ENCODE results near the gene STARD4.

Gene STARD4, protein sequence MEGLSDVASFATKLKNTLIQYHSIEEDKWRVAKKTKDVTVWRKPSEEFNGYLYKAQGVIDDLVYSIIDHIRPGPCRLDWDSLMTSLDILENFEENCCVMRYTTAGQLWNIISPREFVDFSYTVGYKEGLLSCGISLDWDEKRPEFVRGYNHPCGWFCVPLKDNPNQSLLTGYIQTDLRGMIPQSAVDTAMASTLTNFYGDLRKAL

DNA sequence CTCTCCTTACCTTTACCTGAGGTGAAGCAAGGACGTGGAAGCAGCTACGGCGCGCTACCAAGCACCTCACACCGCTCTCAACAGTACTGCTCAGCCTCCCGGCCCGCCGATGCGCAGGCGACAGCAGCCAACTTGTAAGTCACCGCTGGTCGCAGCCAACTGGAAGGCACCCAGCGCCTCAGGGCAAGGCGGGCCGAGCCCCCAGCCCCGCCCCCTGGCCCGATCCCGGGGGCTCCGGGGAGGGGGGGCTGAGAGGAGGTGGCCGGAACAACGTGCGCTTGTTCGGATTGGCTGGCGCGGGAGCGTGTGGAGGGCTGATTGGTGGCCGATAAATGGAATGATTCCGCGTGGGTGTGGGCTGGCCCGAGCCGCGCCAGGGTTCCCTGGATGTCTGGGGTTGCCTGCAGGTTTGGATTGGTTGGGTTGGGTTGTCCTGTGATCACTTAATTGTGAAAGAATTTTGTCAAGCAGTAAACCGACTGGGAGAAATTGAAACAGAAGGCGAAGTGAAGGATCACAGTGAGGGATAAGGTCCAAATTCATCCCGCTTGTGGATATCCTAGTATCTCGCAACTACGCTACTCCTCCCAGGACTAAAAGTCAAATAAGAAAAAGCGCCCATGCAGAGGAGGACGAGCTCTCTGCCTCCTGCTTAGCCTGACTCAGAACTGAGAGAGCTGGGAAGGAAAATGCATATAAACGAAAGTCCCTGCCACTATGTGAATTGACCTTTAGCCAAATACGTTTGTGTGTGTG lies at the start of gene STARD4:
TSS of gene STARD4 (minus strand) at position 161 of the 756 bp plus-strand sequence. CDS start 5,102 bp downstream, outside the sequence.
- DNase-seq = peak; percentile 83

DNA sequence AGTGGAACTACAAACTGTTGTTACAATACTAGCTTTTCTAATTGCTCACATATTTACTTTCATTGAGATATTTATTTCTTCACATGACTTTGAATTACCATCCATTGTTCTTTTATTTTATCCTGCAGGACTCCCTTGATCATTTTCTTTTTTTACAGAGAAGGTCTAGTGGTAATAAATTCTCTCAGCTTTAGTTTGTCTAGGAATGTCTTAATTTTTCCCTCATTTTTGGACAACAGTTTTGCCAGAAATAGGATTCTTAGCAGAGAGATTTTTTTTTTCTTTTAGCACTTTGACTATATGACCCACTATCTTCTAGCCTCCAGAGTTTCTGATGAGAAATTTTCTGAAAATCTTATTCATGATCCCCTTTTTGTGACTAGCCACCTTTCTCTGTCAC lies 47.3 kb upstream of the STARD4 start:
- DNase-seq = no peak

DNA sequence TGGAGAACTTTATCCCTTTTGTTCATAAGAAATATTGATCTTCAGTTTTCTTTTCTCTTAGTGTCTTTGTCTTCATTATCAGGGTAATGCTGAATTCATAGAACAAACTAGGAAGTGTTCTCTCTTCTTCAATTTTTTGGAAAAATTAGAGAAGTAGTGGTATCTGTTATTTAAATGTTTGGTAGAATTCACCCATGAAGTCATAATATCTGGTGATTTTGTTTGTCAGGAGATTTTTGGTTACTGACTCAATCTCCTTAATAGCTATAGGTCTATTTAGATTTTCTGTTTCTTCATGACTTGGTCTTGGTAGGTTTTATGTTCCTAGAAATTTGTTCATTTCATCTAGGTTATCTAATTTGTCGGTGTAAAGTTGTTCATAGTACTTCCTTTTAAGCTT lies 45.4 kb upstream of the STARD4 start:
- no peak for DNase-seq

DNA sequence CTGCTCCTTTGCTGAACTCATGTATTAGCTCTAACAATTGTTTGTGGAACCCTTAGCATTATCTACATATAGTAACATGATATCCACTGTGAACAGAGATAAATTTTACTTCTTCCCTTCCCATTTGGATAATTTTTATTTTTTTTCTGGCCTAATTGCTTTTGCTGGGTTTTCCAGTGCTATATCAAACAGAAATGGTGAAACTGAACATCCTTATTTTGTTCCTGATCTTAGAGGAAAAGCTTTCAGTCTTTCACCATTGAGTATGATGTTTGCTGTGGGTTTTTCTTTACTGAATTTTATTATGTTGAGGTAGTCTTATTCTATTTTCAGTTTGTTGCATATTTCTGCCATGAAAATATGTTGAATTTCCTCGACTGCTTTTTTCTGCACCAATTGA lies 44.8 kb upstream of the STARD4 start:
- DNase-seq = no peak

DNA sequence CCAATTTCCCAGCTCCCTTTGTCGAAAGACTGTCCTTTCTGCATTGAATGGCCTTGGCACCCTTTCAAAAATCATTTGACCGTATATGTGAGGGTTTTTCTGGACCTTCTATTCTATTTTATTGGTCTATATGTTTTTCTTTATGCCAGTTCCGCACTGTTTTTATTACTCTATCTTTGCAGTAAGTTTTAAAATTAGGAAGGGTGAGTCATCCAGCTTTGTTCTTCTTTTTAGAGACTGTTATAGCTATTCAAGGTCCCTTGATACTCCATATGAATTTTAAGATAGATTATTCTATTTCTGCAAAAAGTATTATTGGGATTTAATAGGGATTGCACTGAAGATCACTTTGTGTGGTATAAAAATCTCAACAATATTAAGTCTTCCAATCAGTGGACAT lies 44.2 kb upstream of the STARD4 start:
- DNase-seq = no peak

DNA sequence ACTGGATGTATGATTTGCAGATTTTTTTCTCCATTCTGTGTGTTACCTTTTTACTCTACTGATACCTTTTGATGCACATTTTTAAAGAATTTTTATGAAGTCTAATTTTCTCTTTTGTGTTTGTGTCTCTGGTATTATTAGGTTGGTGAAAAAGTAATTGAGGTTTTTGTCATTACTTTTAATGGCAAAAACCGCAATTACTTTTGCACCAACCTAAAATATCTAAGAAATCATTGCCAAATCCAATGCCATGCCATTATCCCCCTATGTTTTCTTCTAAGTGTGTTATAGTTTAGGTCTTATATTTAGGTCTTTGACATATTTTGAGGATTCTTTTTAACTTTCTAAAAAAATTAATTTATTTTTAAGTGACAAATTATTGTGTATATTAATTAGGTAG lies 43.4 kb upstream of the STARD4 start:
- DNase-seq = no peak

DNA sequence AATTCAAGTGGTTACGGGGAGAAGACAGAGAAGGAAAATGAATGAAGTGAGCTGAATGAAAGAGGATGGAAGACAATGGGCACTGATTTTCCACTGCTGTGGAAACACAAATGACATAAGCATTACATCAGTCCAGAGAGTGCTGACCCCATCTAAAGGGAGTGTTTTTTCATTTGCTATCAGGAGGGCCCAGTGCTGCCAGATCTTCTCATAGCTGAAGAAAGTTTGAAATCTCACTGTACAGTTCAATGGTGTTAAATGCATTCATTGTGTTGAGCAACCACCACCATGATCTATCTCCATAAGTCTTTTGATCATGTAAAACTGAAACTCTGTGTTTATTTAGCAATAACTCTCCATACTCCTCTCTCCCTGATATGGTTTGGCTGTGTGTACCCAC lies 41.5 kb upstream of the STARD4 start:
- DNase-seq = no peak

DNA sequence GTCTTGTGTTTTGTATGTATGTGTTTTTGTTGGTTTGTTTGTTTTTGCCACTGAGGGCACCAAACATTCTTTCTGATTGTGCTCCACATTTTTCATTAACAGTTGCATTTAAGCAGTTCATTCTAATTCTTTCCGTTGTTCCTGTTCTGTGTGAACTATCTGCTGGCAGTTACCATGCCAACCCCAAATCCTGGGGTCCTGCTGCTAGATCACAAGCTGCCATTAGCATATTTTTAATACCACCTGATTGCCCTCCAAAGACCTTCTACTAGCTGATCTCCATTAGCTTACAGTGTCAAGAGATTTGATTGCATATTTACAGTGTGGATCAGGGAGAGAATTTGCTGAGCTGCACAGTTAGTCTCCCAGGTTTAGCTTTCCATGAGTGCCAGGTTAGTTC lies 40.6 kb upstream of the STARD4 start:
- DNase-seq = no peak

DNA sequence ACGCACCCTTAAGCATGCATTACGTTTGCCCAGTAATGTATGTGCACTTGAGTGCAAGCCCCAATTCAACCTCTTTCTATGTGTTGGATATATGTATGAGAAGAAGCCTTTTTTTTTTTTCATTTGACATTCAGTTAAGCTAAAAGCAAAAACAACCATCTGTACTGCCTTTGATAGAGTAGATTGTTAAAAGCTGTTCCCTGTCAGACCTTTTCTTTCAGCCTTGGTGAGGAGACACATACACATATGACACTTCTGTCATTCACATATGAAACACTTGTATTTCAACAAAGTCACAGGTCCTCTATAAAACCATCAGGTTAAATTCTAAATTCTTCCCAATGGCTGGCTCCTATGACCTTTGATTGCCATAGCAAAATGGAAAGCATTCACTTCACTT lies 40.2 kb upstream of the STARD4 start:
- DNase-seq = no peak

DNA sequence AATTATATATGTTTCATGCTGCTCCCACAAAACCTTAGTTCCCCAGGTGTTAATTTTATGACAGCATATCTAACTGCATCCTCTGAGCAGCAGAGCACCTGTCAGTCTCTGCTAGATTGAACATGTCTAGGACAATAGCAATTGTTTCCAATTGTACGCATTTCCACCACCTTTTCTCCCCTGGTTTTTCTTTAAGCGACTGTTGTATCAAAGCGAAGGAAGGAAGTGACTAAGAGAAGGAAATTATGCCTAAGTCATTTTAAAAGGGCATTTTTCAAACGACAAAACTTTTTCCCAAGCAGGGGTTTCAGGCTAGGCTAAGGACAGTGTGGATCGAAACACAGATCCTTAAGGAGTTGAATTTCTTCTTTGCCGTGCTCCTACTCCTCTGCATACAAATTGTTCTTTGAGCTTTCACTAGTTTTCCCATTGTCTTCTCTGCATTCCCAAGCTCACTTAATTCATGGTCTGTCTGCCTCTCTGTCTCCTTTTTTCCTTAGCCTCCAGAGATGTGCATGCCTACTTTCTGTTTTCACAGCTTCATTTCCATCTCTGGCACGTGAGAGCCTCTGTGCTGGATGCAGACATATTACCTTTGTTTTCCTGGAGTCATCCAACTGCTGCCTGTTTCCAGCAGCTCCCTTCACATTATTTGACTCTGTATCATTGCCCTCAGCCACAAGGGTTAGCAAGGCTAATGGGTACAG lies 39.4 kb upstream of the STARD4 start:
- no peak for DNase-seq

DNA sequence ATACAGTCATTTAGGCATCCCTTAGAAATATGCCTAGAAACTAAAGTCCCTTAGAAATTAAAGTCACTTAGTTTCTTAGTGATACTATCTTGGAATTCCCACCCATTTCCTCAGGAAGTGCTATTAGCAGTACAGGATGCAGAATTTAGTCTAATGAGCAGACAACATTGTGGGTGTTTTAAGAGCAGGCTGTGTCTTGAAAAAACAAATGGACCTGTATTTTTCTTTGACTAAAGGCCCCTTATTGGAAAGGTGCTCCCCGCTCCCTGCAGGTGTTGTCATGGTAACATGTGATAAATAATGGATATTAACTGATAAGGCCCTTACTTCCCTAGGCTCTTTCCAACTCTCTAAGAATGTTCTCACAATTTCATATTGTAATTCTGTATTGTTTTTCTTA lies 38.8 kb upstream of the STARD4 start:
- no peak for DNase-seq

DNA sequence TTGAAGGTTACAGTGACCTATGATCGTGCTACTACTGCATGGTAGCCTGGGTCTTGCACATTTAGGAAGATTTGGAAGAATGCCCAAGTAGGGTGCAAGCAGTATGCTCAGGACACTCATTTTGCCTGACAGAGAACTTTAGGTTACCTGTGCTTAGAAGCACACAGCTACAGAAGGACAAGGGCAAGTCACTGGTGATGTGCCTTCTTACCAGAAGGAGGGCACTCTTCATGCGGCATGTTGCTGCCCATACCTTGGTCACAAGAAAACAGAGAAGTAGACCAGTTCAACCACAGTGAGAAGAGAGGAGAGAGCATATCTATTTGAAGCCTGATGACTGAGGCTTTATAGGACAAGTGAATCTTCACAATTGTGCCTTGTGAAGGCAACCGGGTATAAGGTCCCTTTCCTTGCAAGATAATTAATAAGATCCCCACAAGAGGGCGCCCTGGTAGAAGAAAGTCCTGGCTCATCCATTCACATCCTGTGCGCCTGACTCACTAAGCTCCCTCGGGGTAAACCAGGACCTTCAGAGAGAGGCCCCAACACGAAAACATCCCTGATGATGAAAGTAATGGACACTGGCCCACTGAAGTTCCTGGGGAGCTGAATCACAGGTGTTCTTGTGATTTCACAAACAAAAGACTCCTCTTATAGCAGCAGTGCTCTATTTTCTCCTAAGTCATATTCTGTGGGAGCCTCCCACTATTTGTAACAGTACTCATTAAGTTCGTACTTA lies 38.1 kb upstream of the STARD4 start:
- peak; percentile 41 for DNase-seq

DNA sequence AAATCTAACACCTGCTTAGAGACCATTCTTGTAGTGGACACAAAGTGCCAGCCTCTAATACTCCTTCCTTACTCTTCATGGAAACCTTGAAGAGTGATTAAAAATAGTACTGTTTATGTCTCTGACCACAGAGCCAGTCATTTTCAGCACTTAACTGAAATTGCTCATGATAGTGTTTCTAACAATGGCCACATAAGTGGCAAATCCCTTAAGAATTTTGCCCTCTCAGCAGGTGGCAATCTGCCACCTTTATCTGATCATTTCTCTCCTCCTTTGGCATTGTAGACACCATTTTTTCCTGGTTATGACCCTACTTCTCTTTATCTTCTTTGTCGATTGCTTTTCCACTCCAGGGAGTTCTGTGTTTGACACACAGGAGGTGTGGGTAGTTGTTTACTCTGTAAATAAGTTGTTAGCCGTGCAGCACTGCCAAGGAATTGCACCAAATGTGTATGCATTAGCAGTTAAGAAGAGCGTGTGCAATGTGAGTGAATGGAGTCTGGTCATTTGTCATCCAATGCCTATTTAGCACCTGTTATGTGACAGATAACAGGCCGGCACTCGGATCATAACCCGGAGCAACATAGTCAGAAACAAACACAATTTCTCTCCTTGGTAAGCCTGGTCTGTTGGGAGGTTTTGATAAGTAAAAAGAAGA lies 36.8 kb upstream of the STARD4 start:
- DNase-seq = no peak

DNA sequence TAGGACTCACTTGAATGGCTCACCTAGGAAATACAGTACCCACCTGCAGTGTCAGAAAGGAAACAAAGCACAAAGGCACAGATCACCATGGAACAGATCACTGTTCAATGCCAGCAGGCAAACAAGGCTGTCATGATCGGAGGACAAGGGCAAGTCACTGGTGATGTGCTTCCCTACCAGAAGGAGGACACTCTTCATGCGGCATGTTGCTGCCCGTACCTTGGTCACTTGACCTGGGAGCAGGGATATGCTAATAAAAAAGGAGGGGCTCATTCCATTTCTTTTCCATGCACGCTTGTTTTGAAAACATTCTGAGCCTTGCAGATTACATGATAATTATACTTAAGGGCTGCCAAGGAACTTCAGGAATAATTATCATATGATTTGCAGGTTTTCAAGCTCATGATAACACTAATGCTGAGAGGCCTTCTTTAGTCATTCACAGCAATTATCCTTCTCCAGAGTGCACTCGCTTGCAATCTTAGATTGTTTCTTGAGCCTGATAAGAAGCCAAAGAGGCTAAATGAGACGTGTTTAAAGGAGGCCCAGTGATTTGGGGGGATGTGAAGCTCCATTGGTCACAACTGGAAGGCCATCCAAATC lies 36.1 kb upstream of the STARD4 start:
- no peak for DNase-seq

DNA sequence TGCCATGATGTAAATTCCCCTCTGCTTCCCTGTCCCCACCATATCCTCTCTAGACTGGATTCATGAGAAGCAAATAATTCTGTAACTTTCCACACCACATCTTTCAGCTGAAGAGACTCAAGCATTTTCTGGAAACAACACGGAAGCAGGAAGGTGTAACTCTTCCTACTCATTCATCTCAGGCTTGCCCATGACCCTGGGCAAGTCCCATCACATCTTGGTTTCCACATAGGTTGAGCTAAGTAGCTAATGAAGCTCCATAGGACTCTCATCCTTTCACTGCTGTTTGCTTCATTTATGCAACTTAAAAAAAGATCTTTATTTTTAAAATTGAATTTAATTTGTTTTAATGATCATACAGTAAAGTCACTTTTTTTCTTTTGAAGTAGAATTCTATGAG lies 32.7 kb upstream of the STARD4 start:
- DNase-seq = no peak

DNA sequence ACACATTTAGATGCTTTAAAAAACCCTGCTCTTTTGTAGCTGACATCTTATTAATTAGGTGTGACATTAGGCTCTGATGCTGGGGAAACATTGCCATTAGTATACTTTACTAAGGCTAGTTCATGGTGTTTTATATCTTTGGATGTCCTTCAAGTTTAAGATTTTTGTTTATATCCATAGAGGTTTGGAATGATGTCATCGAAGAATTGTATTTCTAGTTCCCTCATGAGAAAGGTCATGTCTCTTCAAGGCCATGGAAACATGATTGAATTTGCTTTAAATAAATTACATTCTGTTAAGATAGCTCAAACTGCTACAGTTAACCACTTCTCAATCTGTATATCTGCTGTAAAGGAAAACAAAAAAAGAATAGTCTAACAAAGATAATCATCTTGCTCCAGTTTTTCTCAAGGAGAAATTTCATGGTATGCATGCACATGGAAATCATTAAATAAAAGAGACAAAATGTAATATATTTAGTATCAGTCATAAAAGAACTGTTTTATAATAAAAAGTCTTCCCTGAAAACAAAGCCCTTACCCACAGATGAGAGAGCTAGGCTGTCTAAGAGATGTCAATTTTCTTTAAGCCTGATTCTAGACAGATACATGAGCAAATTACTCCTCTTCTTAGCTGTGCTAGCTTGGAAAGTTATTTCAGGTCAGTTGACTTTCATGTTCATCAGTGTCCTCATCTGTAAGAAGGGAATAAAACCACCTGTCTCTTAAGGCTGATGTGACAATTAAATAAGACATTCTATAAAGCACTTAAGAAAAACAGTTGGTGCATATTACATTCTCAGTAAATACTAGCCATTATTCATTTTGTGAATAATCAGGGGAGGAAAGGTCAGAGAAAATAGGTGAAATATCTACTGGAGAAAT lies 25.0 kb upstream of the STARD4 start:
- no peak for DNase-seq

DNA sequence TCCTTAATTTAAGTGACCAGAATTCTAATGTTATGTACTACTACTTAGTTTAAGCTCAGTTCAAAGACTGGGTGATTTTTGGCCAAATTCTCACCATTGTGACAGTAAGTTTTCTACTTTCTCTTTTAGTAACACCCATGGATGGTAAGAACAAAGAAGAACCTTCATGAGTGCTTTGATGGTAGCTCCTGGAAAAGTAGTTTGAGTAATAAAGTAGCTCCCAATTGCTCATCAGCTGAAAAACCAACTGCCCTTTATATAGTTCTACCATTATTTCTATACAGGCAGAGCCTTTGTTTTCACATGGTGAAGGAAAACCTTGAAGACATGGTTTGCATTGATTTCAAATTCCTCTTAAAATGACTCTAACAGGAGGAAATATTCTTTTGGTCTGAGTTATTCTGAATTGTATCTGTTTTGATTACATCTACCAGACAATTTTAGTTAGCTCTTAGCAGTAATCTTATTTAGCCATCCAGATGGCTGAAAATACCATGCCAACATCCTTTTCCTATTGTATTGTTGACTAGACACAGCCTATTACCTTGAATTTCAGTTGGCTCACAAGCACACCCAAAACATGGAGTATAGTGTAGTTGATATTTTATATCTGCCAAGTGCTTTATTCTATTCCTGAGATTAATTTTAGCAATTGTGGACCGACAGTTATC lies 23.7 kb upstream of the STARD4 start:
- no peak for DNase-seq

DNA sequence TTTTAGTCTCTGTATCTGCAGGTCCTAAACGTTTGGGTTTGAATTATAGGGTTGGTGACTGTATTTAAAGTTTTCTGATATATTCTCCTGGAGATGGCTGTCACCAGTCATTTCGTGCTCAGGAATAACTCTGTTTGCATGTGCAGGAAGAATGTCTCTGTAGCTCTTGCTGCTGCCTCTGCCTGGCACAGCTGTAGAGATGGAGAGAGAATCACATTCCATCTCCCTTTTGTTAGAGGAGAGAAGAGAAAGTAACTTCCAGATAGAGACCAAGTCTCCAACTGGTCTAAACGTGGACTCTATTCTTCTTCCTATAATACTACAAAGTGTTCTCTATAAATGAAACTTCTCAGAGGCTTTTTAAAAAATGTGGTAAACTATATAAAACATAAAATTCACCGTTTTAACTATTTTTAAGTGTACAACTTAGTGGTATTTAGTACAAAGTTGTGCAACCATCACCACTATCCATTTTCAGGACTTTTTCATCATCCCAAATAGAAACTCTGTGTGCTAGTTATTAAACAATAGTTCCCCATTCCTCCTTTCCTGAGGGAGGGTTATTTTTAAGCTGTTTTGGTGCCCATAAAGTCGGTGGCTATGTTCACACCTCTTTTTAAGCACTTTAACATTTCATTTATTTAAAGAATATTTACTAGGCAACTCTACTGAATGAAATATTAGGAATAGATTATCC lies 20.7 kb upstream of the STARD4 start:
- no peak for DNase-seq

DNA sequence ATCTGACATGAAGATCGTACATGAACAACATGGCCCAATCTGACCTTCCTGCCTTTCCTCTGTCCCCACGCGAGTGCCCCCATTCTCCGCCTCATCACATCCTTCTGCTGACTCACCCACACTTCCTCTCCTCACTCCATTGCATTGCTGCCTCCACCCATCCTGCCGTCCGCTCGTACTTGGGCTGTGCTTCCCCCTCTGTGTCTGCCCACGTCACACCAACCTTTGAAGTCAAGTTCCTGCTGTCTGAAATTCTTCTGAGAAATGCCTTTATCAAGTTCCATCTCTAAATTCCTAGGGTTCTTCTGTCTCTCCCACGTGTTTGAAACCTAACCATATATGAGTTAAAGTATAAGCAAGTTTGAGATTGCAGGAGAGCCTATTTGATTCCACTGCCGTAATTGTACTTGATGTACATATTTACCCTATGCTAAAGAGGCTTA lies 18.0 kb upstream of the STARD4 start:
- no peak for DNase-seq

DNA sequence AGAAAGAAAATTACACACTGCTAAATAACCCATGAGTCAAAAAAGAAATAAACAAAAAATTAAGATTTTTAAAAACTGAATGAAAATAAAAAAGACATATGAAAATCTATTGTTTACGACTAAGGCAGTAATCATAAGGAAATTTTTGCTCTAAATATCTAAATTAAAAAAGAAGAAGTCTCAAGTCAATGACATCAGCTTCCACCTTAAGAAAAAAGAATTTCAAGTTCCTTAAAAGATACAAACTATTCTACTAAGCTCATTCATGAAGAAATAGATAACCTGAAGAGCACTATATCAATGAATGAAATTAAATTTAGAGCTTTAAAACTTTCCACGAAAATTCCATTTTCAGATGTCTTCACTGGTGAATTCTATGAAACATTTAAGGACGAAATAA lies 15.7 kb upstream of the STARD4 start:
- DNase-seq = no peak
